Fibroblast of the aortic adventitia (primary cell): ENCODE results near the gene CDH13. TPM values are rescaled to one million over a fixed set of nuclear protein-coding genes. Genes with fewer than 3 reads are reported as not detected.

Experiments
- DNase-seq: peaks from one replicate; pipeline ENCODE4 v3.0.0-alpha.2; 2010; ENCODE audit warnings: low read depth
- H3K4me3 ChIP-seq: 2 replicates; pipeline ENCODE4 v1.5.1; 2011; ENCODE audit warnings: low read depth, mild to moderate bottlenecking, control low read depth, low read length, moderate library complexity
- total RNA-seq: library from RNA; depleted of rRNA; stranded (reverse); fragments of >200 nt; gene quantifications from 2 replicates; pipeline ENCODE4 v1.2.3, GENCODE V29; 2012; ENCODE audit warnings: low replicate concordance
- TF ChIP-seq, protein P1 (sequence below): IDR thresholded peaks from 2 replicates; pipeline ENCODE4 v1.5.1; 2011; ENCODE audit warnings: mild to moderate bottlenecking, low read length, control low read depth, inconsistent platforms; ENCODE audit not compliant: insufficient read depth

The CDH13 gene
- total RNA-seq, 1 donor: 55.7 TPM

GRCh38 chr16:83704656-83705055 lies 1077.9 kb downstream of the CDH13 start:
- TF ChIP-seq, protein P1, sequence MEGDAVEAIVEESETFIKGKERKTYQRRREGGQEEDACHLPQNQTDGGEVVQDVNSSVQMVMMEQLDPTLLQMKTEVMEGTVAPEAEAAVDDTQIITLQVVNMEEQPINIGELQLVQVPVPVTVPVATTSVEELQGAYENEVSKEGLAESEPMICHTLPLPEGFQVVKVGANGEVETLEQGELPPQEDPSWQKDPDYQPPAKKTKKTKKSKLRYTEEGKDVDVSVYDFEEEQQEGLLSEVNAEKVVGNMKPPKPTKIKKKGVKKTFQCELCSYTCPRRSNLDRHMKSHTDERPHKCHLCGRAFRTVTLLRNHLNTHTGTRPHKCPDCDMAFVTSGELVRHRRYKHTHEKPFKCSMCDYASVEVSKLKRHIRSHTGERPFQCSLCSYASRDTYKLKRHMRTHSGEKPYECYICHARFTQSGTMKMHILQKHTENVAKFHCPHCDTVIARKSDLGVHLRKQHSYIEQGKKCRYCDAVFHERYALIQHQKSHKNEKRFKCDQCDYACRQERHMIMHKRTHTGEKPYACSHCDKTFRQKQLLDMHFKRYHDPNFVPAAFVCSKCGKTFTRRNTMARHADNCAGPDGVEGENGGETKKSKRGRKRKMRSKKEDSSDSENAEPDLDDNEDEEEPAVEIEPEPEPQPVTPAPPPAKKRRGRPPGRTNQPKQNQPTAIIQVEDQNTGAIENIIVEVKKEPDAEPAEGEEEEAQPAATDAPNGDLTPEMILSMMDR: no peak
- no peak for DNase-seq
- H3K4me3 ChIP-seq: no peak overlapping the region

DNA sequence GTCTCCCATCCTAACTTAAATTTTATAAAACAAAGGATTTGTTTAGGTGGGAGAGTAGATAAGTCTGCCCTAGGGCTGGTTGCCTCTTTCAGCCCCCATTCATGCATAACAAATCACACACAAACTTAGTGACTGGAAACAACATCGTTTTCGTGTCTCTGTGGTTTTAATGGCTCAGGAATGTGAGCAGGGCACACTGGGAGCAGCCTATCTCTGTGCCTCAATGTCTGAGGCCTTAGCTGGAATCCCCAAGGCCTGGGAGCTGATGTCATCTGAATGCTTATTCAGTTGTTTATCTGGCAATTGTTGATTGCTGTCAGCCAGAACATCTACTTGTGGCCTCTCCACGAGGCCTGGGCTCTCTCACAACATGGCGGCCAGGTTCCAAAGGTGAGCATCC lies 1079.1 kb downstream of the CDH13 start:
- DNase-seq: no peak

DNA sequence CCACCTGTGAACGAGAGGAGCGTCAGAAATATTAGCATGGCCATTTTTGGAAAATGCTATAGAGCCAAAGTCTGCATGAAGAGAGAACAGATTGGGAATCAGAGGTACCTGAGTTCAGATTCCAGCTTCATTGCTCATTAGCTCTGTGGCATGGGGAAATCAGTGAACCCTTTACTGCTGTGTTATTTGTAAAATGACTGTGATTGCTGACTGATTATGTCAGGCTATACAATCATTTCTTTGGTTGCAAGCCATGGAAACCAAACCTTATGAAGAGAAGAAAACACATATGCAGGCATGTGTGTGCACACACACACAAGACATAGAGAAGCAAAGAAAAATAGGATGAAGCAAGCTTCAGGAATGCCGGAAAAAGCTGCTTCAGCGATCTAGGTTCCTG lies 1079.6 kb downstream of the CDH13 start:
- TF ChIP-seq, protein P1: no peak
- peak; percentile 4 for DNase-seq
- H3K4me3 ChIP-seq: no peak overlapping the region

More for the DNA sequence above, 1079.1 kb downstream of the CDH13 start:
- H3K4me3 ChIP-seq: no peak overlapping the region
- TF ChIP-seq, protein P1: no peak

- no peak overlapping the region for H3K4me3 ChIP-seq
- TF ChIP-seq, protein P1: no peak
- DNase-seq: no peak
These were observed 1084.3 kb downstream of the CDH13 start for GRCh38 chr16:83711069-83711468.

- TF ChIP-seq, protein P1: no peak
- no peak overlapping the region for H3K4me3 ChIP-seq
These were observed 1086.8 kb downstream of the CDH13 start for GRCh38 chr16:83713597-83713996.

DNA sequence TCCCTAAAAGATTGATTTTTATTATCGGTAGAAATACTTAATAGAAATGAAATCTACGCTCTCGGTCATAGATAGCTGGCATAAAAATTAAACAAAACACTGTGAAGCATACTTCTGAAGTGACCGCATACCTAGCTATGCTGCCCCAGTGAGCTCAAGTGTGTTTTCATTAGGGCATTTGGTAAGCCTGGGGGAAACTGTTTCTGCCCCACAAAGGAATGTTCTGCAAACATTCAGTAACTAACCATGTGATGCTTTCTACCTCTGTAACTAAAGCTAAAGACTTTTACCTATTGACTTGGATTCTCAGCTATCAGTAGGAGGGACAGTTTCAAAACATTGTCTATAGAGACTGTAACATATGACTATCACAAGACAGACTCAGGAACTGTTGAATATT lies 1087.5 kb downstream of the CDH13 start:
- TF ChIP-seq, protein P1: no peak
- H3K4me3 ChIP-seq: no peak overlapping the region
- DNase-seq: no peak

More at GRCh38 chr16:83713597-83713996, 1086.8 kb downstream of the CDH13 start:
- DNase-seq: no peak

DNA sequence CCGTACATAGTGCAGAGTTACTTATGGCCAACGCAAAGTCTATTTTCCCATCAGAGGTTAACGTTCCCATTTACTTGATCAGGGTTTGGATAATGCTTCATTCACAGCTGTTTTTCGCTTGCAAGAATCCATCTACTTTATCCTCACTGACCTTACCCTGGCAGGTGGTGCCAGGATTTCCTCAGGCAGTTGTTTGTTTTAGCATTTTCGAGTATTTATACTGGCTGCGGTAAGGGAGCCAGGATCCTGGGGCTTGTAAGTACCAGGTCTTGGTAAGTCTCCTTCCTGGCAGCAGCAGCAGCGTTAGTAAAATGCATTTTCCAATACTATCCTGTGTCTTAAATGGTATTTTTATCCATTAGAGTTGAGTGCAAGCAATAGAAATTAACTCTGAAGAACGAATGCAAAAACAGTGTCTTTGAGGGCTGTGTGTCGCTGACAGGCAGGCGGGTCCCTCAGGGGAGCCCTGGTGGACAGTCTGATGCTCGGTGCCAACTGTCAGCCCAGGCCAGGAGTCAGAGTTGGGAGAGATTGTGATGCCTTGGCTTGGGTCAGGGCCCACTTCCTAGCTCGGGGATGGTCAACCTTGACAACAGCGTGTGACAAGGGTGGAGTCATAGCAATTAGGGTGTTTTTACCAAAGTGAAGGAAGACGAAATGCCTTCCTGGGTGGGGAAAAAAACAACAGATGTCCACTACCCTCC lies 1088.6 kb downstream of the CDH13 start:
- TF ChIP-seq, protein P1: no peak
- no peak overlapping the region for H3K4me3 ChIP-seq
- DNase-seq: no peak
